ENCODE data around the gene BCAT1. TPM values are rescaled to one million over a fixed set of nuclear protein-coding genes. Genes with fewer than 3 reads are reported as not detected.

Gene BCAT1
- total and polyA plus RNA-seq, 2 of the 8 experiments (the other 6 are each of a cell fraction or from before 2014, with no cell fraction given) = 19.7 to 263 TPM

DNA sequence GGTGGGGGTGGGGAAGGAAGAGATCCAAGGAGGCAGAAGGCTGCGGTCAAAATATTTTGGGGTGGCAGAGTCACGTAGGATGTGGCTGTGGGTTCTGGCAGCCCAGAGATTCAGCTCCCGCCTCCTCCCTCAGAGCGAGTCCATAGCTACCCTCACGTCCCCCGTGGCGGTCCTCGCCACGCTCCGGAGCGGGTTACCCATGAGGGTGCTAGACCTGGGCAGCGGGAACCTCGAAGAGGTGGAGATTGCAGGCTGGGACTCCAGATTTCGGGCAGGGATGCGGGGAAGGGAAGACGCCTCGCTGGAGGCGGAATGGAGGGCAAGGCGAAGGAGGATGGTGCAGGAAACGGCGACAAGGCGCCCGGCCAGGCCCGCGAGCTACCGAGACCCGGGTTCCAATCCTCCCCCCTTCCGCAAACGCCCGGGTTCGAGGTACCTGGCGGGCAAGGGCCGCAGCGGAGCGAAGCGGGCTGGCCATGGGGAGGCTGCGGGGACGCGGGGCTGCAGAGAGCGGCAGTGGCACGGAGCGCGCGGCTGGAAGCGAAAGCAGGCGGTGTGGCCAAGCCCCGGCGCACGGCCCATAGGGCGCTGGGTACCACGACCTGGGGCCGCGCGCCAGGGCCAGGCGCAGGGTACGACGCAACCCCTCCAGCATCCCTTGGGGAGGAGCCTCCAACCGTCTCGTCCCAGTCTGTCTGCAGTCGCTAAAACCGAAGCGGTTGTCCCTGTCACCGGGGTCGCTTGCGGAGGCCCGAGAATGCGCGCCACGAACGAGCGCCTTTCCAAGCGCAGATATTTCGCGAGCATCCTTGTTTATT is 46.2 kb downstream of the BCAT1 start (continued):
- TF ChIP-seq SIRT6 (IDR thresholded peaks at IDR 0.05; ENCODE audit: low read length) = no peak
- TF ChIP-seq, protein P1, sequence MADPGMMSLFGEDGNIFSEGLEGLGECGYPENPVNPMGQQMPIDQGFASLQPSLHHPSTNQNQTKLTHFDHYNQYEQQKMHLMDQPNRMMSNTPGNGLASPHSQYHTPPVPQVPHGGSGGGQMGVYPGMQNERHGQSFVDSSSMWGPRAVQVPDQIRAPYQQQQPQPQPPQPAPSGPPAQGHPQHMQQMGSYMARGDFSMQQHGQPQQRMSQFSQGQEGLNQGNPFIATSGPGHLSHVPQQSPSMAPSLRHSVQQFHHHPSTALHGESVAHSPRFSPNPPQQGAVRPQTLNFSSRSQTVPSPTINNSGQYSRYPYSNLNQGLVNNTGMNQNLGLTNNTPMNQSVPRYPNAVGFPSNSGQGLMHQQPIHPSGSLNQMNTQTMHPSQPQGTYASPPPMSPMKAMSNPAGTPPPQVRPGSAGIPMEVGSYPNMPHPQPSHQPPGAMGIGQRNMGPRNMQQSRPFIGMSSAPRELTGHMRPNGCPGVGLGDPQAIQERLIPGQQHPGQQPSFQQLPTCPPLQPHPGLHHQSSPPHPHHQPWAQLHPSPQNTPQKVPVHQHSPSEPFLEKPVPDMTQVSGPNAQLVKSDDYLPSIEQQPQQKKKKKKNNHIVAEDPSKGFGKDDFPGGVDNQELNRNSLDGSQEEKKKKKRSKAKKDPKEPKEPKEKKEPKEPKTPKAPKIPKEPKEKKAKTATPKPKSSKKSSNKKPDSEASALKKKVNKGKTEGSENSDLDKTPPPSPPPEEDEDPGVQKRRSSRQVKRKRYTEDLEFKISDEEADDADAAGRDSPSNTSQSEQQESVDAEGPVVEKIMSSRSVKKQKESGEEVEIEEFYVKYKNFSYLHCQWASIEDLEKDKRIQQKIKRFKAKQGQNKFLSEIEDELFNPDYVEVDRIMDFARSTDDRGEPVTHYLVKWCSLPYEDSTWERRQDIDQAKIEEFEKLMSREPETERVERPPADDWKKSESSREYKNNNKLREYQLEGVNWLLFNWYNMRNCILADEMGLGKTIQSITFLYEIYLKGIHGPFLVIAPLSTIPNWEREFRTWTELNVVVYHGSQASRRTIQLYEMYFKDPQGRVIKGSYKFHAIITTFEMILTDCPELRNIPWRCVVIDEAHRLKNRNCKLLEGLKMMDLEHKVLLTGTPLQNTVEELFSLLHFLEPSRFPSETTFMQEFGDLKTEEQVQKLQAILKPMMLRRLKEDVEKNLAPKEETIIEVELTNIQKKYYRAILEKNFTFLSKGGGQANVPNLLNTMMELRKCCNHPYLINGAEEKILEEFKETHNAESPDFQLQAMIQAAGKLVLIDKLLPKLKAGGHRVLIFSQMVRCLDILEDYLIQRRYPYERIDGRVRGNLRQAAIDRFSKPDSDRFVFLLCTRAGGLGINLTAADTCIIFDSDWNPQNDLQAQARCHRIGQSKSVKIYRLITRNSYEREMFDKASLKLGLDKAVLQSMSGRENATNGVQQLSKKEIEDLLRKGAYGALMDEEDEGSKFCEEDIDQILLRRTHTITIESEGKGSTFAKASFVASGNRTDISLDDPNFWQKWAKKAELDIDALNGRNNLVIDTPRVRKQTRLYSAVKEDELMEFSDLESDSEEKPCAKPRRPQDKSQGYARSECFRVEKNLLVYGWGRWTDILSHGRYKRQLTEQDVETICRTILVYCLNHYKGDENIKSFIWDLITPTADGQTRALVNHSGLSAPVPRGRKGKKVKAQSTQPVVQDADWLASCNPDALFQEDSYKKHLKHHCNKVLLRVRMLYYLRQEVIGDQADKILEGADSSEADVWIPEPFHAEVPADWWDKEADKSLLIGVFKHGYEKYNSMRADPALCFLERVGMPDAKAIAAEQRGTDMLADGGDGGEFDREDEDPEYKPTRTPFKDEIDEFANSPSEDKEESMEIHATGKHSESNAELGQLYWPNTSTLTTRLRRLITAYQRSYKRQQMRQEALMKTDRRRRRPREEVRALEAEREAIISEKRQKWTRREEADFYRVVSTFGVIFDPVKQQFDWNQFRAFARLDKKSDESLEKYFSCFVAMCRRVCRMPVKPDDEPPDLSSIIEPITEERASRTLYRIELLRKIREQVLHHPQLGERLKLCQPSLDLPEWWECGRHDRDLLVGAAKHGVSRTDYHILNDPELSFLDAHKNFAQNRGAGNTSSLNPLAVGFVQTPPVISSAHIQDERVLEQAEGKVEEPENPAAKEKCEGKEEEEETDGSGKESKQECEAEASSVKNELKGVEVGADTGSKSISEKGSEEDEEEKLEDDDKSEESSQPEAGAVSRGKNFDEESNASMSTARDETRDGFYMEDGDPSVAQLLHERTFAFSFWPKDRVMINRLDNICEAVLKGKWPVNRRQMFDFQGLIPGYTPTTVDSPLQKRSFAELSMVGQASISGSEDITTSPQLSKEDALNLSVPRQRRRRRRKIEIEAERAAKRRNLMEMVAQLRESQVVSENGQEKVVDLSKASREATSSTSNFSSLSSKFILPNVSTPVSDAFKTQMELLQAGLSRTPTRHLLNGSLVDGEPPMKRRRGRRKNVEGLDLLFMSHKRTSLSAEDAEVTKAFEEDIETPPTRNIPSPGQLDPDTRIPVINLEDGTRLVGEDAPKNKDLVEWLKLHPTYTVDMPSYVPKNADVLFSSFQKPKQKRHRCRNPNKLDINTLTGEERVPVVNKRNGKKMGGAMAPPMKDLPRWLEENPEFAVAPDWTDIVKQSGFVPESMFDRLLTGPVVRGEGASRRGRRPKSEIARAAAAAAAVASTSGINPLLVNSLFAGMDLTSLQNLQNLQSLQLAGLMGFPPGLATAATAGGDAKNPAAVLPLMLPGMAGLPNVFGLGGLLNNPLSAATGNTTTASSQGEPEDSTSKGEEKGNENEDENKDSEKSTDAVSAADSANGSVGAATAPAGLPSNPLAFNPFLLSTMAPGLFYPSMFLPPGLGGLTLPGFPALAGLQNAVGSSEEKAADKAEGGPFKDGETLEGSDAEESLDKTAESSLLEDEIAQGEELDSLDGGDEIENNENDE (IDR thresholded peaks at IDR 0.05; ENCODE audit: insufficient replicate concordance, low read length) = no peak
- no peak for TF ChIP-seq TEAD4 (IDR thresholded peaks at IDR 0.05; ENCODE audit: low read depth, low read length)
- TF ChIP-seq BACH1 (IDR thresholded peaks at IDR 0.05; ENCODE audit: low read length) = no peak
- TF ChIP-seq NRF1 (IDR thresholded peaks at IDR 0.05; ENCODE audit: low read depth, low read length) = no peak
- no peak for TF ChIP-seq BCL11A (IDR thresholded peaks at IDR 0.05; ENCODE audit: low read depth in 2 of 2, low read length in 2 of 2)
- peak; percentile 45; the same call in 1 of the 2 replicates for TF ChIP-seq SUZ12 (IDR thresholded peaks at IDR 0.05; ENCODE audit: low read length)
- TF ChIP-seq, protein P2, sequence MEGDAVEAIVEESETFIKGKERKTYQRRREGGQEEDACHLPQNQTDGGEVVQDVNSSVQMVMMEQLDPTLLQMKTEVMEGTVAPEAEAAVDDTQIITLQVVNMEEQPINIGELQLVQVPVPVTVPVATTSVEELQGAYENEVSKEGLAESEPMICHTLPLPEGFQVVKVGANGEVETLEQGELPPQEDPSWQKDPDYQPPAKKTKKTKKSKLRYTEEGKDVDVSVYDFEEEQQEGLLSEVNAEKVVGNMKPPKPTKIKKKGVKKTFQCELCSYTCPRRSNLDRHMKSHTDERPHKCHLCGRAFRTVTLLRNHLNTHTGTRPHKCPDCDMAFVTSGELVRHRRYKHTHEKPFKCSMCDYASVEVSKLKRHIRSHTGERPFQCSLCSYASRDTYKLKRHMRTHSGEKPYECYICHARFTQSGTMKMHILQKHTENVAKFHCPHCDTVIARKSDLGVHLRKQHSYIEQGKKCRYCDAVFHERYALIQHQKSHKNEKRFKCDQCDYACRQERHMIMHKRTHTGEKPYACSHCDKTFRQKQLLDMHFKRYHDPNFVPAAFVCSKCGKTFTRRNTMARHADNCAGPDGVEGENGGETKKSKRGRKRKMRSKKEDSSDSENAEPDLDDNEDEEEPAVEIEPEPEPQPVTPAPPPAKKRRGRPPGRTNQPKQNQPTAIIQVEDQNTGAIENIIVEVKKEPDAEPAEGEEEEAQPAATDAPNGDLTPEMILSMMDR (IDR thresholded peaks at IDR 0.05; ENCODE audit: control extremely low read depth in 1 of 3, insufficient read depth in 1 of 3, low read depth in 1 of 3, low read length in 3 of 3) = no peak

Data from H1 (cell line).